Astrocyte (in vitro differentiated cells and primary cell): ENCODE measurements around the gene SYNGR2. TPM values are rescaled to one million over a fixed set of nuclear protein-coding genes. Genes with fewer than 3 reads are reported as not detected.

ENCODE experiments used
- DNase-seq: peaks from one replicate; pipeline ENCODE4 v3.0.0-alpha.2; 2010; ENCODE audit warnings: low read depth
- FAIRE-seq: peaks from 2 replicates; lab custom pipeline; 2011; peaks lifted over from hg19 to GRCh38; lab: Jason Lieb, UNC
- H2AFZ ChIP-seq: 2 replicates; pipeline ENCODE4 v1.6.0; 2012; ENCODE audit warnings: low read depth, low read length, inconsistent platforms
- H3K27ac ChIP-seq: 2 replicates; pipeline ENCODE4 v1.5.1; 2011; ENCODE audit warnings: low read depth, low read length, inconsistent platforms
- H3K27me3 ChIP-seq: 2 replicates; pipeline ENCODE4 v1.6.0; 2011; ENCODE audit warnings: low read length, inconsistent platforms; ENCODE audit not compliant: insufficient read depth
- H3K36me3 ChIP-seq: 2 replicates; pipeline ENCODE4 v1.5.1; 2011; ENCODE audit warnings: low read length, inconsistent platforms; ENCODE audit not compliant: insufficient read depth
- H3K4me1 ChIP-seq: 2 replicates; pipeline ENCODE4 v1.5.1; 2011; ENCODE audit warnings: low read length, inconsistent platforms; ENCODE audit not compliant: insufficient read depth
- H3K4me2 ChIP-seq: 2 replicates; pipeline ENCODE4 v1.6.0; 2012; ENCODE audit warnings: low read length, inconsistent platforms
- H3K4me3 ChIP-seq: 2 replicates; pipeline ENCODE4 v1.5.1; 2011; ENCODE audit warnings: low read depth, mild to moderate bottlenecking, low read length, inconsistent platforms; ENCODE audit not compliant: insufficient read depth
- H3K79me2 ChIP-seq: 2 replicates; pipeline ENCODE4 v1.6.0; 2012; ENCODE audit warnings: mild to moderate bottlenecking, low read length, inconsistent platforms; ENCODE audit not compliant: insufficient read depth
- H3K9ac ChIP-seq: 2 replicates; pipeline ENCODE4 v1.6.0; 2012; ENCODE audit warnings: mild to moderate bottlenecking, low read length, inconsistent platforms
- H3K9me3 ChIP-seq: 2 replicates; pipeline ENCODE4 v1.5.1; 2012; ENCODE audit warnings: low read depth, mild to moderate bottlenecking, low read length, inconsistent platforms; ENCODE audit not compliant: insufficient read depth
- H4K20me1 ChIP-seq: 2 replicates; pipeline ENCODE4 v1.6.0; 2012; ENCODE audit warnings: low read length, inconsistent platforms; ENCODE audit not compliant: insufficient read depth
- H3K27ac Mint-ChIP-seq: one replicate; pipeline ENCODE4 v1.8.0; 2021; ENCODE audit warnings: mild to moderate bottlenecking, mixed read lengths; ENCODE audit not compliant: unreplicated experiment
- H3K27me3 Mint-ChIP-seq: one replicate; pipeline ENCODE4 v1.8.0; 2021; ENCODE audit warnings: low read depth, mixed read lengths; ENCODE audit not compliant: unreplicated experiment
- H3K36me3 Mint-ChIP-seq: one replicate; pipeline ENCODE4 v1.8.0; 2021; ENCODE audit warnings: low read depth, mixed read lengths; ENCODE audit not compliant: unreplicated experiment
- H3K4me1 Mint-ChIP-seq: one replicate; pipeline ENCODE4 v1.8.0; 2021; ENCODE audit warnings: low read depth, mixed read lengths; ENCODE audit not compliant: unreplicated experiment
- H3K4me3 Mint-ChIP-seq: one replicate; pipeline ENCODE4 v1.8.0; 2021; ENCODE audit warnings: mild to moderate bottlenecking, moderate library complexity, mixed read lengths; ENCODE audit not compliant: unreplicated experiment
- H3K9me3 Mint-ChIP-seq: one replicate; pipeline ENCODE4 v1.8.0; 2021; ENCODE audit warnings: mild to moderate bottlenecking, mixed read lengths; ENCODE audit not compliant: unreplicated experiment
- CTCF ChIP-seq: IDR thresholded peaks from 2 replicates; pipeline ENCODE4 v1.5.1; 2011; ENCODE audit warnings: low read depth, mild to moderate bottlenecking, inconsistent platforms, low read length, moderate library complexity; ENCODE audit not compliant: insufficient read depth
- EZH2 ChIP-seq: IDR thresholded peaks from 2 replicates; pipeline ENCODE4 v1.6.1; 2012; ENCODE audit warnings: mild to moderate bottlenecking, low read length, inconsistent platforms; ENCODE audit not compliant: insufficient read depth
- total RNA-seq: library from RNA; stranded (reverse); gene quantifications from 2 replicates; pipeline ENCODE4 v1.2.1, GENCODE V29; 2021

Gene SYNGR2
- total RNA-seq, 1 donor from 2014 or later, result 82.2 TPM

- no peak overlapping the region for H3K9ac ChIP-seq
- H3K36me3 ChIP-seq, result no peaks in the 10 kb centered on the region
- Mint-ChIP-seq H3K27ac (no peak overlapping the region), H3K4me1 (no peaks in the 10 kb centered on the region), H3K36me3 (peaks cover 4% of the 10 kb centered on the region), H3K27me3 (peaks cover 2% of the 10 kb centered on the region), H3K4me3 (no peak overlapping the region), H3K9me3 (no peaks in the 10 kb centered on the region)
- DNase-seq (no peak), FAIRE-seq (no peak)
- H3K27ac ChIP-seq, result no peak overlapping the region
- no peaks in the 10 kb centered on the region for H3K4me1 ChIP-seq
- H3K9me3 ChIP-seq, result no peaks in the 10 kb centered on the region
- no peak for TF ChIP-seq CTCF
- TF ChIP-seq EZH2, result no peak
- no peak overlapping the region for H2AFZ ChIP-seq
- no peaks in the 10 kb centered on the region for H4K20me1 ChIP-seq
- H3K4me2 ChIP-seq, result no peak overlapping the region
- H3K79me2 ChIP-seq, result no peaks in the 10 kb centered on the region
- peaks cover 3% of the 10 kb centered on the region for H3K27me3 ChIP-seq
- no peak overlapping the region for H3K4me3 ChIP-seq
Measured at GRCh38 chr17:78122216-78122930, 46.0 kb upstream of the SYNGR2 start.

GRCh38 chr17:78122931-78123249 lies 45.5 kb upstream of the SYNGR2 start:
- FAIRE-seq (no peak), DNase-seq (no peak)
- Histone ChIP-seq H3K36me3 (no peaks in the 10 kb centered on the region), H3K4me1 (peaks cover 4% of the 10 kb centered on the region), H3K9ac (no peak overlapping the region), H4K20me1 (no peaks in the 10 kb centered on the region), H3K4me3 (no peak overlapping the region), H3K4me2 (no peak overlapping the region), H3K27ac (no peak overlapping the region), H3K27me3 (peaks cover 6% of the 10 kb centered on the region), H2AFZ (no peak overlapping the region), H3K9me3 (no peaks in the 10 kb centered on the region), H3K79me2 (no peaks in the 10 kb centered on the region)
- no peaks in the 10 kb centered on the region for H3K9me3 Mint-ChIP-seq
- H3K27me3 Mint-ChIP-seq, result peaks cover 2% of the 10 kb centered on the region
- no peak overlapping the region for H3K27ac Mint-ChIP-seq
- no peak overlapping the region for H3K4me3 Mint-ChIP-seq
- TF ChIP-seq EZH2 (no peak), CTCF (no peak)
- H3K36me3 Mint-ChIP-seq, result peaks cover 4% of the 10 kb centered on the region
- no peaks in the 10 kb centered on the region for H3K4me1 Mint-ChIP-seq

GRCh38 chr17:78123258-78123929 lies 45.0 kb upstream of the SYNGR2 start:
- no peaks in the 10 kb centered on the region for H3K36me3 ChIP-seq
- H3K9me3 Mint-ChIP-seq, result no peaks in the 10 kb centered on the region
- no peak overlapping the region for H3K9ac ChIP-seq
- H3K4me1 Mint-ChIP-seq, result no peaks in the 10 kb centered on the region
- TF ChIP-seq EZH2, result no peak
- no peak for TF ChIP-seq CTCF
- H3K4me1 ChIP-seq, result peaks cover 5% of the 10 kb centered on the region
- no peak overlapping the region for H3K4me2 ChIP-seq
- no peaks in the 10 kb centered on the region for H3K27me3 Mint-ChIP-seq
- peaks cover 7% of the 10 kb centered on the region for H3K27me3 ChIP-seq
- H4K20me1 ChIP-seq, result no peaks in the 10 kb centered on the region
- no peaks in the 10 kb centered on the region for H3K9me3 ChIP-seq
- H2AFZ ChIP-seq, result no peak overlapping the region
- H3K79me2 ChIP-seq, result no peaks in the 10 kb centered on the region
- no peak for DNase-seq
- H3K4me3 Mint-ChIP-seq, result no peak overlapping the region
- FAIRE-seq, result no peak
- peaks cover 4% of the 10 kb centered on the region for H3K36me3 Mint-ChIP-seq
- H3K27ac ChIP-seq, result no peak overlapping the region
- H3K4me3 ChIP-seq, result no peak overlapping the region
- H3K27ac Mint-ChIP-seq, result no peak overlapping the region
